GM21526 (cell line): ENCODE data around the gene CNPY4.

Experiments used
- ATAC-seq: cut with Tn5 transposase; IDR thresholded peaks from one replicate; pipeline ENCODE4 v1.9.1; 2021; ENCODE audit warnings: moderate library complexity; ENCODE audit not compliant: unreplicated experiment, low FRiP score

CNPY4 gene

GRCh38 chr7:100166317-100166940, 47.0 kb downstream of the CNPY4 start:
- ATAC-seq = no peak

DNA sequence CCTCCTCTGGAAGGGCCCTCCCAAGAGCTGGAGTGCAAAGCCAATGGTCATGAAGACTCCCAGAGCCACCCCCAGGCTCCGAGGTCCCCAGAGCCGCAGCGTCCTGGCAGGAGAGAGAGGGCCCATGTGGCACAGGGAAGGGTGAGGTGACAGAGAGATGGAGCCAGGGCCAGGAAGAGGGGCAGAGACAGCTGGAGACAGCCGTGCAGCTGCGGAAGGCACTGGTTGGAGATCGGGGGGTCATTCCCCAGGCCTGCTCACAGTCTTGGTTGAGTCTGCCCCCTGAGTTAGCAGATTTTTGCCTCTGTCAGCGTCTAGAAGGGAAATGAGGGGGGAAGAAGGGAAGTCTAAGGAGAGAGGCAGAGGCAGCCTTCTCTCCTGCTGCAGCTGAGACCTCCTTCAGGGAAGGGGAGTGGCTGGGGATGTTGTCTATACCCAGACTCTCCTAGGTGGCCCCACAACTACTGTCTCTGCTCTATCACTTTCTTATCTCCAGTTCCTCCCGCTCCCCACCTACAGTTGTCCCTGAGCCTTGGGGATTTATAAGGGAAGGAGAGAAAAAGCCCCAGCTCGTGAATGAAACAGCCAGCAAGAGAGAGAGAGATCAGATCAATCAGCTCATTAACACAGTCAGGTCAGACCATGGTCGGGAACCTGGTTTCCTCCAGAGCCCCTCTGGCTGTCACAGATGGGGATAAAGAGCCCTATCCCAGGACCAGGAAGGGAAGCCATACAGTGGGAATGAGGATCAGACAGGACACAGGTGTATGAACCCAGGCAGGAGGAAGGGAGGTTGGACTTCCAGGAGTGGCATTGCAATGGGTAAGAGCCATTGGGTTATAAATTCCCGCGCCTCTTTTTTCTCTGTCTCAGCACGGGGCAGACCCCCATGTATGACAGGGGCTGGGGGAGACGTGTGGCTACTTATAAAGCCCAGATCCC, 47.8 kb downstream of the CNPY4 start:
- ATAC-seq = no peak

DNA sequence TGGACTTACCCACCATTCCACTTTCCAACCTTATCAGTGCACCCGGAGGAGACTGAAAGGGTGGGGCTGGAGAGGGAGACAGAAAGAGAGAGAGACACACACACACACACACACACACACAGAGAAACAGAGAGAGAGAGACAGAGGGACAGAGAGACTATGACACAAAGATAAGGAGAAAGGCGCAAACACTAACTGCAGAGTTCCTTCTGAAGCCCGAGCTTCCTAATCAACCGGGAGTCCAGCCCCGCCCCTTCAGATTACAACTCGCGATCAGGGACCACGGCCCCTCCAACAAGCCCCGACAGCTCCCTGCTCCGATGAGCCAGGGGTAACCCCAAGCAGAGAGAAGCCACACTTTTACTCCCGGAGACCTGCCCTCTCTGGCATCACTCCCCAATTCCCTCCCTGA, 48.5 kb downstream of the CNPY4 start:
- no peak for ATAC-seq

DNA sequence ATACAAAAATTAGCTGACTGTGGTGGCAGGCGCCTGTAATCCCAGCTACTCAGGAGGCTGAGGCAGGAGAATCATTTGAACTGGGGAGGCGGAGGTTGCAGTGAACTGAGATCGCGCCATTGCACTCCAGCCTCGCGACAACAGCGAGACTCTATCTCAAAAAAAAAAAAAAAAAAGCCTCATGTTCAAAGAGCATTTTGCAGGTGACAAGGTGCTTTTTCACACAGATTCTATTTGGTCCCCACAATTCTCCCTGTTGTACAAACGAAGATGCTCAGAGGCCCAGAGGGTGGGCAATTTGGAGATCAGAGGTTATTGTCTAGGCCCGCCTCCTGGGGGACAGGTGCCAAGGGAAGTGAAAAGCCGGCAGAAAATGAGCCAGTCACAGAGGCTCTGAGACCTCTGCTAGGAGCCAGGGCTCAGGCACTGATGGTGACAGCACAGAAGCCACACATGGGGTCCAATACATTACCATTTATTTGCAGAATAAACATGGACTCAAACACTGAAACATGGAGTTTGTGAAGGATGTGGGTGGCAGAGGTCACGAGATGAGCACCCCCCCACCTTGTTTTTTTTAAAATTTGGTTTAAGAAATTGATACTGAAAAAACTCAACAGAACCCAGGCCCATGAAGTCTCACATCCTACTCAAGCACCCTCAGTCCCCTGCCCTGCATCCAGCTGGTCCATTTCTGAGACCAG, 49.9 kb downstream of the CNPY4 start:
- ATAC-seq = no peak

DNA sequence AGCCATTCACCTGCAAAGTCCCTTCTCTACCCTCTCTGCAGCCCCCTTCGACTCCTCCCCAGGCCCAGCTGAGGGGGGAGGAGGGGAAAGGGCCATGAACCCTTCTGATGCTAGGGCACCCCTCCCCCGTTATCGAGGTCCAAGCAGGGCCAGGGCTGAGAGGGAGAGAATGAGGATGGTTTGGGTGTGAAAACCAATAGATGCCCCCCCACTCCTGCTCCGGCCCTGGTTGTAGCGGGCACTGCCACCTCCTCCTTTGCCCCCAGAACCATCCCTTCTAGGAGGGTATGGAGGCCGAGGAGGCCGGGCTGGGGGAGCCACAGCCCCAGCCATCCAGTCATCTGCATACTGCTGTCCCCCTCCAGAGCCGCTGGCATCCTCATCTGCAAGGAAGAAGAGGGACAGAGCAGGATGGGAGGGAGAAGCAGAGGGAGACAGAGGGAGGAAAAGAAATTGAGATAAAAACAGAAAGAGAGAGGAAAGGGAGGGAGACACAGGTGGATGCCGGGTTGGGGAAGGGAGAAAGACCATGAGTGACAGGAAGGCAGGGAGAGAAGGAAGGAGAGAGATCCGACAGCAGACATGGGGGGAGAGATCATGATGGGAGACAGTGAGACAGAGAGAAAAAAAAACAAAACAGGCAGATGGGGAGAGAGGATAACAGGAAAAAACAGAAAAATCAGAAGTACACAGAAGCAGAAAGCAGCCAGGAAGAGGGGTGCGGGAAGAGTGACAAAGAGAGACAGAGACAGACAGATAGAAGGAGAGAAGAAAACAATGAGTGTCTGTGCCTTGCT, 50.9 kb downstream of the CNPY4 start:
- ATAC-seq = no peak

DNA sequence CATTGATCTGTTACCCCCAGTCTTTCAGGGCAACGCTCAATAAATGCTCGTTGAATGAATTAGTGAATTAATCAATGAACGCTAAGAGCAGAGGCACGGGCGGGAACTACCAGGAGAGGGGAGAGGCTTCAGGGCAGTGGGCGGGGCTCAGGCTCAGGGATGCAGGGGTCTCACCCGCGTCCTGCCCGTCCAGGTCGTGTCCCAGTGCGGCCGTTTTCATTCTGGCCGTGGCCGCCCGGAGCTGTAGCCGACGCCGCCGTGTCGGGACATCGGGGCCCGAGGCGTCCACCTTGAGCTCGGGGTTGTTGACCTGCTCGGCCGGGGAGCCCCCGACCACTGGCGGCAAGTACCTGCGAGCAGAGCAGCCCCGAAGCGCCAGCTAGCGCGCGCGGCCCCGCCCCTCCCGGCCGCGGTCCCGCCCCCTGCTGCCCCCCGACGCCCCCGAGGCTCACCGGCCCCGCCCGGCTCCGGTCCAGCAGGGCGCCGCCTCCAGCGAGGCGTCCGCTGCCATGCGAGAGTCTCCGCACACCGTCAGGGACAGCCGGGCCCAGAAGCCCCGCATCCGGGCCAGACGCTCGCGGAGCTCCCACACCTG, 51.8 kb downstream of the CNPY4 start:
- ATAC-seq = no peak

DNA sequence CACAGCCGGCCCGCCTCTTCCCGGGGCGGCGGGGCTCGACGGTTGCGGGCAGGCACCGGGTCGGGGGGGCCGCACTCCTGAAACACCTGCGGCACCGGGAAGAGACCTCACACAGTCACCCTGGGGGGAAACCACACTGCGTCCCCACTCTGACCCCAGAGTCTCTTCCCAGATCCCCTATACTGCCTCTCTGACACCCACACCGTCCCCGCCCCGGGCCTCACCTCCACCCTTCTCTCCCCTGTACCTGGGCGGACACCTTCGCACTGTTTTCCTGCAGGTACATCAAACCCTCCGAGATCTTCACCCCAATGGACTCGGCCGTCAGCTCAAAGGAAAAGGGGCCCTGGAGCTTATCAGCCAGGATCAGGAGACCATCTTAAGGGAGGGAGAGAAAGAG, 52.4 kb downstream of the CNPY4 start:
- ATAC-seq = no peak

- ATAC-seq = no peak
Measured at GRCh38 chr7:100173806-100174495, 54.5 kb downstream of the CNPY4 start.

GRCh38 chr7:100174582-100174981, 55.1 kb downstream of the CNPY4 start:
- ATAC-seq = no peak
